GM18861 (cell line): Measurements from ENCODE around the gene NUPR1.
"Not testable (repeated sequence)": the region's sequence is repeated elsewhere in the genome, so short reads cannot be mapped to it uniquely, and the experiment has no call there.

ENCODE experiments used
- ATAC-seq: cut with Tn5 transposase; IDR thresholded peaks from one replicate; pipeline ENCODE4 v1.9.1; 2021; ENCODE audit not compliant: unreplicated experiment

NUPR1 gene

DNA sequence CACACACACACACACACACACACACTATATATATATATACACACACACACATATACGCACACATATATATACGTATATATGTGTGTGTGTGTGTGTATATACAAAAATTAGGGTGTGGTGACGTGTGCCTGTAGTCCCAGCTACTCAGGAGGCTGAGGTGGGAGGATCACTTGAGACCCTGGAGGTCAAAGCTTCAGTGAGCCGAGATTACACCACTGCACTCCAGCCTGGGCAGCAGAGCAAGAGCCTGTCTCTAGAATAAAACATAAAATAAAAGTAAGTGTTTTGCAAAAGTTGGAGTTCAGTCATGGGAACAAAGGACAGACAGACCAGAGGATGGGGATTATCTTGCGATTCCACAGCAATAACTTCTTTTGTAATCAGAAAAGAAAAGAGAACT, 10.8 kb downstream of the NUPR1 start:
- ATAC-seq: no peak

DNA sequence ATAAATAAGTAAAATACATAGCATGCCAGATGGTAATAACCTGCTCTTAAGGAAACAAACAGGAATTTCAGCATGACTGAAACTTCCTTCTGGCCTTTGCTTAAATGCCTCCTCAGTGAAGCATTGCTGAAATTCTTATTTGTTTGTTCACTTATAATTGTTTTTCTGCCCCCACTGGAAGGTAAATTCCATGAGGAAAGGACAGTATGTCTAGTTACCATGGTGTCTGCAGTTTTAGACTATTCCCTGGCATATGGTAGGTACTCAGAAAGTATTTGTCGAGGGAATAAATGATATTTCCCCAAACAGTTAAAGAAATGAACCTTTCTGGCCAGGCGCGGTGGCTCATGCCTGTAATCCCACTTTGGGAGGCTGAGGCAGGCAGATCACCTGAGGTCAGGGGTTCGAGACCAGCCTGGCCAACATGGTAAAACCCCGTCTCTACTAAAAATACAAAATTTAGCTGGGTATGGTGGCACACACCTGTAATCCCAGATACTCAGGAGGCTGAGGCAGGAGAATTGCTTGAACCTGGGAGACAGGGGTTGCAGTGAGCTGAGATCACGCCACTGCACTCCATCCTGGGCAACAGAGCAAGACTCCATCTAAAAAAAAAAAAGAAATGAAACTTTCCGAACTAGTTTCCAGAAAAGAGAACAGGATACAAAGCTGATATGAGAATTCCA, 11.5 kb downstream of the NUPR1 start:
- ATAC-seq: not testable (repeated sequence)

GRCh38 chr16:28526201-28527099, 12.3 kb downstream of the NUPR1 start:
- no peak for ATAC-seq

DNA sequence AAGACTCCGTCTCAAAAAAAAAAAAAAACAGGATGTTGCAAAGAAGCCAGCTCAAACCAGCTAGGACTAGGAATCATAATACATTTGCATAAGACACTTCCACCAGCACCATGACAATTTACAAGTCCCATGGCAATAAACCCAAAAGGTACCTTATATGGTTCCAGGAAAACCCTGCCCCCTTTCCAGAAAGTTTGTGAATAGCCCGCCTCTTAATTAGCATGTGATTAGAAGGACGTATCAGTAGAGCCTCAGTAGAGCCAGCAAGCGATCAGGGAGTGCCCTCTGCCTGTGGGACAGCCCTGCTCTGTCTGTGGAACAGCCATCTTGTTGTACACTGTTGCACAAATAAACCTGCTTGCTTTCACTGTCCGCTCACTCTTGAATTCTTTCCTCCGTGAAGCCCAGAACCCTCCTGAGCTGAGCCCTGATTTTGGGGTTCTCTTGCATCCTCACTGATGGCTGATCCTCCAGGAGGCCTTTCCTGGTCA, 14.0 kb downstream of the NUPR1 start:
- ATAC-seq: no peak

GRCh38 chr16:28522792-28523191, 16.0 kb downstream of the NUPR1 start:
- ATAC-seq: no peak

- no peak for ATAC-seq
Observed at GRCh38 chr16:28521436-28521835, 17.3 kb downstream of the NUPR1 start.

- ATAC-seq: no peak
Observed at GRCh38 chr16:28520672-28521071, 18.1 kb downstream of the NUPR1 start.

DNA sequence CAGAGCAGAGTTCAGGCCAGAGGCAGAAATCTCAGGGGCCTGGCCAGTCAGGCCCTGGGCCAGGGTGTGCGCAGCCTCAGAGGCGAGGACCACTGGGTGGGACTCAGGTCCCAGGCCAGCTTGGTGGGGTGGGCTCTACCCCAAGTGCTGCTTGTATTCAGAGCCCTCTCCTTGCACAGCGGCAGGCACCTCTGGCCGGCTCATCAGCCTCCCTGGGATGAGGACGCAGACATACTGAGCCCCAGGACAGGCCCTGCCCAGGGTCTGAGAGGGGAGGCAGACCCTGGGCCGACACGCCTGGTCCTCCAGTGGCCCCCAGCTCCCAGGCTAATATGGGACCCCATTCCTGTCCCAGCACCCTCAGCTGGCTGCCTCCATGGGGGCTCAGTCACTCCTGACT, 24.5 kb downstream of the NUPR1 start:
- ATAC-seq: no peak

- no peak for ATAC-seq
Observed at GRCh38 chr16:28513484-28514181, 25.1 kb downstream of the NUPR1 start.

- no peak for ATAC-seq
Observed at GRCh38 chr16:28511801-28512789, 26.7 kb downstream of the NUPR1 start.

DNA sequence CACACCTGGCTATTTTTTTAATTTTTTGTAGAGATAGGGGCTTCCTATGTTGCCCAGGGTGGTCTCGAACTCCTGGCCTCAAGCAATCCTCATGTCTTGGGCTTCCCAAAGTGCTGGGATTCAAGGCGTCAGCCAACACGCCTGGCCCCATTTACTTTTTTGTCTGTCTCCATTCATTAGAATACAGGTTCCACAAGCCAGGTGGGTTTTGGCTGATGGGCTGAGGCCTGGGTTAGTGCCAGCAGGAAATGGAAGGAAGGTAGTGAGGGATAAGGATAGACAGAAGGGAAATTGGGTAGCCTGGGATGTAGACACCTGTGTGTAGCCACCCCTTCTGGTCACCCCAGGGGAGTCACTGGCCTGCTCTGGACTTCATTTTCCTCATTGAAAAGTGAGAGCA, 27.7 kb downstream of the NUPR1 start:
- ATAC-seq: no peak

DNA sequence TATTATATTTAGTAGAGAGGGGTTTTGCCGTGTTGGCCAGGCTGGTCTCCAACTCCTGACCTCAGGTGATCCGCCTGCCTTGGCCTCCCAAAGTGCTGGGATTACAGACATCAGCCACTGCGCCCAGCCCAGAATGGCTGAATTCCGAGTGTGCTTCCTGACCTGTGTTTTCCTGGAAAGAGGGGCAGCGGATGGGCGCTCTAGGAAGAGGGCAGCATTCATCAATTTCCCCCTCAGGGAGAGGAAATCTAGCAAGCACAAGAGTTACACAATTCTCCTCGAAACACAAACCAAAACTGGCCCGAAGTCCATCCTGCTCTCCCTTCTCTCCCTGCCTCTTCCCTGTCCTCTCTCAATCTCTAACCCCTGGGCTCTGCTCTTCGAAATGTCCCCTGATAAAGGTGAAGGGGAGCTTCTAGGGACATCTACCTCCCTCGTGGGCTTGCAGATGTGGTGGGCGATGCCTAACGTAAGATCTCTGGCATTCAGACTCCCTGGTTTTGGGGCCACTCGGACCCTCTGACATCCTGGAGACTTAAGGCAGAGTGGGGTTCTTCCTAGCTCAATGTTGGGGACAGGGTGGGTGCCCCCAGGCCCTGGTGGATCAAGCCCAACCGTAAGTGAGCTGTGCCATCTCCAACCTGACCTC, 33.2 kb downstream of the NUPR1 start:
- ATAC-seq: no peak

DNA sequence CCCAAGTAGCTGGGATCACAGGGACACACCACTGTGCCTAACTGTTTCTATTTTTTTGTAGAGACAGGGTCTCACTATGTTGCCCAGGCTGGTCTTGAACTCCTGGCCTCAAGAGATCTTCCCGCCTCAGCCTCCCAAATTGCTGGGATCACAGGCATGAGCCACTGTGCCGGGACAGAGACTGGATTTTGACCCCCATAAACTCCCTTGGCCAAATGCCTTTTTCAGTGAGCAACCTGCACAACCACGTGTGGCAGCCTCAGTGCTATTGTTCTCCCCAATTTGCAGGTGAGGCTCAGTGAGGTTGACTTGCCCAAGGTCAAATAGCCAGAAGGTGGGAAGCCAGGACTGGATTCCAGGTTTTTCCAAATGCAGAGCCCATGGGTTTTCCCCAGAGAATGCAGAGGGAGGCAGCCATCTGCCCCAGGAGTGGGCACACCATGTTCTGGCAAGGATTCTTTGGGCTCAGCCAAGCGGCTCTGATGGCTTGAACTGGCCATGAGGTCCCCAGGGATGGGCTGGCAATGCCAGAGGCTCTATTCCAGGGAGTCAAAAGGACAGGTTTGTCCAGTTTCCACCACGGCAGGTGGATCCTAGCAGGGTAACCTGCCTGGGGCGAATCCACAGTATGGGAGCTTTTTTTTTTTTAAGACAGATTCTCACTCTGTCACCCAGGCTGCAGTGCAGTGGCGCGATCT, 33.9 kb downstream of the NUPR1 start:
- no peak for ATAC-seq

DNA sequence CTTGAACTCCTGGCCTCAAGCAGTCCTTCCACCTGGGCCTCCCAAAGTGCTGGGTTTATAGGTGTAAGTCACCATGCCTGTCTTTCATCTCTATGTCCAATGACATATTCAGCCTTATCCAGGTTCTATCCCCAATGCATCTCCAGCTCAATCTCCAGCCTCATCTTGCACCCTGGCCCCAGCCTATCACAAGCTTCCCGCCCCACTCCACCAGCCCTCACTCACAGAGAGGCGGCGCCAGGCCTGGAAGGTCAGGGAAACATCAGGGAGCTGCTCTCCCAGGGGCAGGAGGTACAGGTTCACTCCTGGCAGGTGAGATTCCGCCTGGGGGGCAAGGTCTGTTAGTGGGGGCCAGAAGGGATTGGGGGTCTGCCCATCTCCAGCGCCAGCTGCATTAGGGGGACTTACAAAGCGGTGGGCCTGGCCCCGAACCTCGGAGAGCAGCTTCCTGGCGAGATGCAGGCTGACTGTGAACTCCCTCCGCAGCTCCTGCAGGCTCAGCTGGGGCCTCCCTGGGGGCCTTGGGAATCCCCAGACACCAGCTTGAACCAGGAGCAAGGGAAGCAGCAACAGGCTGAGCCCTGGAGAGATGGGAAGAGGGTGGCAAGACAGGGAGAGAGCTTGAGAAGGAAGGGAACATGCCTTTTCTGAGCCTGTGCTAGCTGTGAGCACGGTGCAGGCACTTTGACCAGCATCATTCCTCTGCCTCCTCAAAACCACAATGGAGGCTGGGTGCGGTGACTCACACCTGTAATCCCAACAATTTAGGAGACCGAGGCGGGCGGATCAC, 35.1 kb downstream of the NUPR1 start:
- ATAC-seq: no peak

DNA sequence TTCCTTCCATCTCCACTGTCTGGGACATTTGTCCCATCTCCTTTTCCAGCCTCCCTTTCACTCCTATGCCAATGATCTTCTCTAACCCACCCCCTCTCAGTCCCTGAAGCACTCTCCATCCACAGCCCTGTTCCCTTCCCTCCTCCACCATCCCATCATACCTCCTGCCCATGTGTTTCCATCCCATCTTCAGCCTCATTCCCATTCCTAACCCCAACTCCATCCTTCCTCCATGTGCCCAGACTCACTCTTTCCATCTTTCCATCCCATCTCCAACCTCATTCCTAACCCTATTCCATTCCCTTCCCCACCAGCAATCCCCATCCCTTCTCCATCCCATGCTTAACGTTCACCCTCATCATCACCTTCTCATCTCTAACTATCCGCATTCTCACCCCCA, 36.5 kb downstream of the NUPR1 start:
- ATAC-seq: no peak

- ATAC-seq: no peak
Observed at GRCh38 chr16:28501258-28502232, 37.2 kb downstream of the NUPR1 start.

DNA sequence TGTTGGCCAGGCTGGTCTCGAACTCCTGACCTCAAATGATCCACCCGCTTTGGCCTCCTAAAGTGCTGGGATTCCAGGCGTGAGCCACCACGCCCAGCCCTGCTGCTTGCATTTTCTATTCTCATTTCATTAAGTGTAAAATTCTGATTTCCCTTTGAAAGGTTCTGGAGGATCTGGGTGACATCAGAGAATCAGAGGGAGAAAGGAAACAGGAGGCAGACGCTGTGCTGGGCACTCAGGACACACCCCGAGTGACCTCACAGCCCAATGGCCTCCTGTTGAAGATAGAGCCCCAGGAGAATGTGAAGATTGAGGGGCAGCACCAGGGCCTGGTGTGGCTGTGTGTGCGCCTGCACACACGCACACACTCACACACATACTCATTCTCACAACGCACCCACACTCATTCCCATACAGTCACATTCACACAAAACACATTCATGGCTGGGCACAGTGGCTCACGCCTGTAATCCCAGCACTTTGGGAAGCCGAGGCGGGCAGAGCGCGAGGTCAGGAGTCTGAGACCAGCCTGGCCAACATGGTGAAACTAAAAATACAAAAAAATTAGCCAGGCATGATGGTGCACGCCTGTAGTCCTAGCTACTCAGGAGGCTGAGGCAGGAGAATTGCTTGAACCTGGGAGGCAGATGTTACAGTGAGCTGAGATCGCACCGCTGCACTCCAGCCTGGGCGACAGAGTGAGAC, 38.1 kb downstream of the NUPR1 start:
- not testable (repeated sequence) for ATAC-seq
